DMS114 treated with DMSO at 0.1 percent for 48 hours (cell line): ENCODE data around the gene N4BP3.

Source experiments
- DNase-seq: peaks from one replicate; lab custom pipeline; 2025; ENCODE audit not compliant: unreplicated experiment; lab: John Stamatoyannopoulos, UW

N4BP3 gene

GRCh38 chr5:178147406-178147805 is 34.1 kb downstream of the N4BP3 start:
- no peak for DNase-seq

- DNase-seq, result no peak
Observed at GRCh38 chr5:178149199-178149932, 36.0 kb downstream of the N4BP3 start.

- peak; percentile 42 for DNase-seq
Observed at GRCh38 chr5:178150977-178151734, 37.8 kb downstream of the N4BP3 start.

GRCh38 chr5:178152491-178153444 is 39.4 kb downstream of the N4BP3 start:
- DNase-seq, result no peak

- peak; percentile 98 for DNase-seq
Observed at GRCh38 chr5:178153530-178154340, 40.4 kb downstream of the N4BP3 start, which contains the start of gene NHP2. Gene NHP2 (minus strand): TSS chr5:178153885. CDS start chr5:178153817, 68 bp downstream.

GRCh38 chr5:178155065-178155464 is 41.7 kb downstream of the N4BP3 start:
- no peak for DNase-seq

GRCh38 chr5:178160176-178160575 is 46.8 kb downstream of the N4BP3 start:
- DNase-seq, result no peak

- no peak for DNase-seq
Observed at GRCh38 chr5:178162481-178162880, 49.1 kb downstream of the N4BP3 start.

- peak; percentile 71 for DNase-seq
Observed at GRCh38 chr5:178163772-178164735, 50.7 kb downstream of the N4BP3 start.

GRCh38 chr5:178165581-178165980 is 52.2 kb downstream of the N4BP3 start:
- DNase-seq, result no peak

GRCh38 chr5:178170455-178170854 is 57.1 kb downstream of the N4BP3 start:
- DNase-seq, result no peak

- no peak for DNase-seq
Observed at GRCh38 chr5:178174456-178174855, 61.1 kb downstream of the N4BP3 start.
